ENCODE data around the gene RNF213.

The RNF213 gene

DNA sequence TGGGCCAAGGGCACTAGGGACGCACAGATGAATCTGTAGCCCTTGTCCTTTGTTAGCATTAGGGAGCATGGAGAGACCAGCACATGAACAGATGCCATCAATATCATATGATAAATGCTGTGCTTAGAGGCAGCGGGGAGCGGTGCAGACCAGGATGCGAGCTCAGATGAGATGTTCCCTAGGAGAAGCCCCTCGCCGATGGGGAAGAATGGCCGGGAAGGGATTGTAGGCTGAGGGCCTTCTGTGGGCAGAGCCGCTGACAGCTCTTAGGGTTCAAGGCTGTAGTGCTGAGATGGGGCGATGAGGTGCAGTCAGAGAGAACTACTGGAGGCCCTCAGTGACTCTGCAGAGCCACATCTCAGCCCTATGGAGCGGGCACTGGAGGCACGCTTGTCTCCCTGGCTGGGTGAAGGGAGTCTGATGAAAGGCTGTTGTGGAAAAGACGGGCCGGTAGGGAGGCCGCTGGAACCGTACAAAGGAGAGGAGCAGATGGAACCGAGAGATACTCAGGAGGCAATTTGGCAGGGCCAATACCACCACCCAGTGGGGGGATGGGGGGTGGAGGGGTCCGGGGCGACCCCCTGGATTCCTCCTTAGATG lies 88.0 kb downstream of the RNF213 start:
- DNase-seq (ENCODE audit: low read depth in 2 of 2), result no peak

DNA sequence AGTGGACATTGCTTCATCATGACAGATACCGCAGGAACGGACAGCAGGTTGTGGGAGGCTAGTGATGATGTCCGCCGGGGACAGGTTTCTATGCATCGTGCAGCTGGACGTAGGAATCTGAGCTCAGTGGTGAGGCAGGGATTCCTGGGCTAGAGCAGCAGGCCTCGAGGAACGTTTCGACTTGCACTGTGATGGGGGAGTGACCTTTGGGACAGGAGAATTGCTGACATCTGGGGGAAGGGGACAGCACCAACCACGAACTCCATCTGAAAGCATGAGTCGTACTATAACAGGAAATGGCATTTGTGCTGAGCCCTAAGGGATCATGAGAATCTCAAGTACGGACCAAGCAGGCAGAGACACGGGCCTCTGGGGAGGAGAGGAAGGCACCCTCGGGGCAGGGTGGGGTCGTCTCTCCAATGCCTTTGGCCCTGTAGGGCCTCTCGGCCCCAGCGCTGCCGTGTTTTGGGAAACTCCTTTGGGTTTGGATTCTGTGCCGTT lies 88.5 kb downstream of the RNF213 start:
- no peak for DNase-seq (ENCODE audit: low read depth in 2 of 2)

DNA sequence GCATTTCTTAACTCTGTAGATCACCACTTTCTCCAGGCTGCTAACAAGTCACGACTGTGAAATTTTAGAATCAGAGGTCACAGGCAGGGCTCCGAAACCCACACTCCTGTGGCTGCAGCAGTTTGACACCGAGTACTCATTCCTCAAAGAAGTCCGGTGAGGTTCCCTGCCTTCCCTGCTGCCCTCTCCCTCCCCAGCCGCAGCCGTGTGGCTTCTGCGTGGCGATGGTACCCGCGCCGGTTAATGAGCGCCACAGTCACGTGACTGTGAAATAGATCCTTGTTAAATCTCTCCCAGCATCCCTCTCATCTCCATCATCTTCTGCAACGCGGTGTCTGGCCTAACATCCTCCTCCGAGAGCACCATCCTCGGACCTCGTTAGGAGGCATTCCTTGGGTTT lies 89.1 kb downstream of the RNF213 start:
- DNase-seq (ENCODE audit: low read depth in 2 of 2), result no peak

DNA sequence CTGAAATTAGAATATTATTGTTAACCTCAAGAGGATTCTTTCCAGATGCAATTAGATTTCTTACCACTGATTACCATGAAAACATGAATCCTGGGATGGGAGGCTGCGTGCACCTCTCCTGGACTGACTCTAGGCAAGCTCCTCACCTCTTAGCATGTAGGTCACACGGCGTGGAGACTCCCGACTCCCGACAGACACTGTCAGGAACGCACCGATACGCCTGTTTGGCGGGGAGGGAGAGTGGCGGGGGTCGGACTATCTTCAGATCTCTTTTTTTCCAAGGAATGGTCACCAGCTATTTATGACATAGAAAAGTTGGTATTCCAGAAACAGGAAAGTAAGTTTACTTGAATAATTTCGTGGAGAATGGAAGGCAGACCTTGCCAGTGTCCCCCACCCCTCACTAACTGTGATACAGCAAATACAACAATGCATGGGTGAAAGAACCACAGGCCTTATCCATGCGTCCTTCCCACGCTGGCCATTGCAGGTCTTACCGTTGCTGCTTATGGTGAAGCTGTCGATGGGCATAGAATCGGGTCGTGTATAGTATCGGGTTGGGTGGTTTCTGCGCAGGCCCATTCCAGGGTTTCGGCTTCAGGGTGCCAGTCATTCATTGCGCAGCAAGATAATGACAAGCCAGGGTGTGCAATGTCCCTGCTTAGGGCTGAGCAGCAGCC lies 91.7 kb downstream of the RNF213 start:
- no peak for DNase-seq (ENCODE audit: low read depth in 2 of 2)

DNA sequence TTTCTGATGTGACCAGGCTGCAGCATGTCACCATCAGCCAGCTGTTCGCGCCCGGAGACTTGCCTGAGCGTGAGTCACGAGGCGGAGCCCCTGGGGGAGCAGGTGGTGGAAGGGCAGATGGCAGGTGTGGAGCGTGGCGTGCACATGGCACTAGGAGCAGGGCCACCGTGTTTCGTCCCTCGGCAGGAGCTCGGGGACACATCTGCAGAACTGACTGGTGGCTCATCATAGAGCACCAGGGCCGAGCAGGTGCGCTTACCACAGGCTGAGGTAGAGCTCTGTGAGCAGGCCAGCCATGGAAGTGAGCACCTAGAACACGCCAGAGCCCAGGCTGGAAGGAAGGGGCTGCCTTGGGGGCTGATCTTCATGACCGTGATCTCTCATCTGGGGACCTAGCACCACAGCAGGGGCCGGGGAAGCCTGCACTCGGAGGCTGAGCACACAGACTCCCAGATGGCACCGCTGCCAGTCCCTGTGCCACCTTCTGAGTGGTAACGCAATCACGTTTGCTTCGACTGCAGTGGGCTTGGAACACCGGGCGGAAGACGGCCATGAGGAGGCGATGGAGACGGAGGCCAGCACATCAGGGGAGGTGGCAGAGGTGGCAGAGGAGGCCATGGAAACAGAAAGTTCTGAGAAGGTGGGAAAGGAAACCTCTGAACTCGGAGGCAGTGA lies 92.5 kb downstream of the RNF213 start:
- no peak for DNase-seq (ENCODE audit: low read depth in 2 of 2)

DNA sequence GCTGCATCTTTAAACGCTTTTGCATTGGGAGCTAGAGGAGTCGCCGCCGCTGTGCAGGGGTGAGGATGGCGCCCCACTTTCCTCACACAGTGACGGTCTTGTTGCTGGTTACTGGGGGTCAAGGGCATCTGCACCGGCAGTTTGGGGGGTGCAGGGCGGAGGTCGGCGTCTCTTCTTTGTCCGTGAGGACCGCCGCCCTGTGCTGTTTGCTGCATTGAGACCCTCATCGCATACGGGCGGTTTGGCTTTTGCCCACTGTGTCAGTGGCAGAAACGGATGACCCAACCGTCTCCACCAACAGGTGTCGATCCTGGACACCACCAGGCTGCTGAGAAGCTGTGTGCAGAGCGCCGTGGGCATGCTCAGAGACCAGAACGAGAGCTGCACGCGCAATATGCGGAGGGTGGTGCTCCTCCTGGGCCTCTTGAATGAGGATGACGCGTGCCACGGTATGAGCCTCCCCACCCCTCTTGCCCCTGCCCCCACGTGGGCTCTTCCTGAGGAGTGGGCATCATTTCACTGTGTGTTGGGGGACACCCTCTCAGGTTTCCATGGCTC lies 93.1 kb downstream of the RNF213 start:
- no peak for DNase-seq (ENCODE audit: low read depth in 2 of 2)

DNA sequence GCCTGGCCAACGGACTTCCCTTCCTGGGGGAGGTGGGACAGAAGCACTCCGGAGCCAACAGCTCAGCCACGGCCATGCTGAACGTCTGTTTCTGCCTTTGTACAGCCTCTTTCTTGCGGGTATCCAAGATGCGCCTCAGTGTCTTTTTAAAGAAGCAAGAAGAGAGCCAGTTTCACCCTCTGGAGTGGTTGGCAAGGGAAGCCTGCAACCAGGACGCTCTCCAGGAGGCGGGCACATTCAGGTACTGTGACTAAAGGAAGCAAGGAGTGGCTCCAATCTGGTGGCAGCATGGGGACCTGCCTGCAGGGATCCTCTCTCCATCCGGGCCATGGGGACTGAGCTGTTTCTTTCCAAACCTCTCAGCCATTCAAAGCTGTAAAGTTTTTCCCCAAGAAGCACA lies 93.7 kb downstream of the RNF213 start:
- no peak for DNase-seq (ENCODE audit: low read depth in 2 of 2)

DNA sequence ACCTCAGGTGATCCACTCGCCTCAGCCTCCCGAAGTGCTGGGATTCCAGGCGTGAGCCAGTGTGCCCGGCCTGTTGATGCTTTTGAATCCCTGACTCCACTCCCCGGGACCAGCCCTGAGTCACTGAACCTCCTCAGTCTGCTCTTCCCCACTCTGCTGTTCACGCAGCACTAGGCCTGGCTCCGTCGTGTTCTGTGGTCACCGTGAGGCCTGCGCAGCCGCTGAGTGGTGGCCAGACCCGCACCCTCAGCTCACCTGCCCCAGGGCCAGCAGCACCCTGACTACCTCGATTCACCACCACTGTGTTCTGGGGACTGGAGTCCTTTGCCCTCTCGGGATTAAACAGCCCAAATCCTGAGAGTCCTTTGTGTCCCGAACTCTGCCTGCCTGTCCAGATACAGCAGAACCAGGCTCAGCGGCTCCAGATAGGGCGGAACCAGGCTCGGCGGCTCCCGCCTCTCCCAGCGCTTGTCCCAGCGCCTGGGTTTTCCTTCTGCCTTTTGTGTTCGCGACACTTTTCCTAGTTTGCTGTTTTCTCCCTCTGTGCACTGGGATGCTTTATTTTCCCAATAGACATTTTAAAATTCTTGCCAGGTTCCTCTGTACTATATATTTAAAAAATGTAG lies 95.7 kb downstream of the RNF213 start:
- no peak for DNase-seq (ENCODE audit: low read depth in 2 of 2)

DNA sequence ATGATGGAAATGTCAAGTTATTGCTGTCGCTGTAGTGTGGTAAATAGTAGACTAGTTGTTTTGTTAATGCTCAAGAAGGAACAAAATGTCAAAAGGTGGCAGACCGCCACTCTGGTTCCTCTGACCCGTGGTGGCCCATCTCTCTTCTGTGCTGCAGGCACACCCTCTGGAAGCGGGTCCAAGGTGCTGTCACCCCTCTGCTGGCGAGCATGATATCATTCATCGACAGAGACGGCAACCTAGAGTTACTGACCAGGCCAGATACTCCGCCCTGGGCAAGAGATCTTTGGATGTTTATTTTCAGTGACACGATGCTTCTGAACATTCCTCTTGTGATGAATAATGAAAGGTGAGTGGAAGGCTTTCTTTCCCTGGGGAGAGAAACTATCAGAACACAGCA lies 97.5 kb downstream of the RNF213 start:
- no peak for DNase-seq (ENCODE audit: low read depth in 2 of 2)

DNA sequence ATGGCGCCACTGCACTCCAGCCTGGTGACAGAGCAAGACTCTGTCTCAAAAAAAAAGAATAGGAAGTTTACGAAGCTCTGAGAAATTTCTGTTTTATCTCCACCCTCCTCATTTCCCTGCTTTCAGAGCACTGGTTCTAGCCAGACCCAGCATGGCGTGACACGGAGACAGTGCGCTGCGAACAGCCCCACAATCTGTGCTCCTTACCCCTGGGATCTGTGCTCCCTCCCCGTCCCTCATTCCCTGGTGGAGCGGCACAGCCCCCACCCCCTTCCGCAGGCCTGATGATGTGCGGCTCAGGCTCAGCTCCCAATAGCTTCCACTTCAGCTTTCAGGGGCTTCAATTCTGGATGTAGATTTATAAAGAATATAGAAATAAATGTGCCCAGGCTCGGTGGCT lies 98.2 kb downstream of the RNF213 start:
- DNase-seq (ENCODE audit: low read depth in 2 of 2), result no peak

DNA sequence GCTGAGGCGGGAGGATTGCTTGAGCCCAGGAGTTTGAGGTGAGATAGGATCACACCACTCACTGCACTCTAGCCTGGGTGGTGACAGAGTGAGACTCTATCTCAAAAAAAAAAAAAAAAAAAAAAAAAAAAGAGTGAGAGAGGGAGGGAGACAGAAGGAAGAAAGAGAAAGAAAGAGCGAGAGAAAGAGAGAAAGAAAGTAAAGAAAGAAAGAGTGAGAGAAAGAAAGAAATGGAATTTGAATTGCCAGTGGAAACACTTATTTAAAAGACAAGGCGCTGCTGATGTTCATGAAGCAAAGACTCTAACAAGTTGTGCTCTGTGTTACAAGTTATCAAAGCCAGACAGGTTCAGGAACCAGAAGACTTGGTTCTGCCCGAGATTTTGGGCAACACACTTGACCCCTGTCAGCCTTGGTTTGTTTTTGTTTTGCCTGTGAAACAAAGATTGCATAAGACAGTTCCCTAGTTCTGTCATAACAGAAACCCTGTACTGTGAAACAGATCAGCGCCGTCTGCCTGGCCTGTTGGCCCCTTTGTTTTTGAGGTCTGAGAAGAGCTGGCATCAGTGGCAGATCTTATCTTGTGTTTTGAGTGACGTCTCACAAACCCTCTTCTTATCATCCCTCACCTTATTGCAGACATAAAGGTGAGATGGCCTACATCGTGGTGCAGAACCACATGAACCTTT lies 98.9 kb downstream of the RNF213 start:
- no peak for DNase-seq (ENCODE audit: low read depth in 2 of 2)

DNA sequence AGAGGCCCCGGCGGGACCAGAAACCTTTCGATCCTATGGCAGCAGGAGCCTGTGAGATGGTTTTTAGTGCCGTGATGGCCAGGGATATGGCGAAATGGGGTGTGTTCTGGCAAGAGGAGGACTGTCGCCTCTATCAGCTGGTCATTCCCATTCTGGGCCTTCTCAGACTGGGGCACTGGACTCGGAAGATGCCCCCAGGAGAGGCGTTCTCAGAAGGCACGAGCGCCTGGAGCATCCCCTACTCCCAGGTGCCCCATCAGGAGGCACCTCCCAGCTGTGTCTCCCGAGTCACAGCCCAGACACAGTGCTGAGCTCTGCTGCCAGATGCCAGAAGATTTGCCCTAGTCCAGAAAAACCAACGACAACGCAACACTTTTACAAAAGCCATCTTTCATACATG lies 99.7 kb downstream of the RNF213 start:
- DNase-seq (ENCODE audit: low read depth in 2 of 2), result no peak

DNA sequence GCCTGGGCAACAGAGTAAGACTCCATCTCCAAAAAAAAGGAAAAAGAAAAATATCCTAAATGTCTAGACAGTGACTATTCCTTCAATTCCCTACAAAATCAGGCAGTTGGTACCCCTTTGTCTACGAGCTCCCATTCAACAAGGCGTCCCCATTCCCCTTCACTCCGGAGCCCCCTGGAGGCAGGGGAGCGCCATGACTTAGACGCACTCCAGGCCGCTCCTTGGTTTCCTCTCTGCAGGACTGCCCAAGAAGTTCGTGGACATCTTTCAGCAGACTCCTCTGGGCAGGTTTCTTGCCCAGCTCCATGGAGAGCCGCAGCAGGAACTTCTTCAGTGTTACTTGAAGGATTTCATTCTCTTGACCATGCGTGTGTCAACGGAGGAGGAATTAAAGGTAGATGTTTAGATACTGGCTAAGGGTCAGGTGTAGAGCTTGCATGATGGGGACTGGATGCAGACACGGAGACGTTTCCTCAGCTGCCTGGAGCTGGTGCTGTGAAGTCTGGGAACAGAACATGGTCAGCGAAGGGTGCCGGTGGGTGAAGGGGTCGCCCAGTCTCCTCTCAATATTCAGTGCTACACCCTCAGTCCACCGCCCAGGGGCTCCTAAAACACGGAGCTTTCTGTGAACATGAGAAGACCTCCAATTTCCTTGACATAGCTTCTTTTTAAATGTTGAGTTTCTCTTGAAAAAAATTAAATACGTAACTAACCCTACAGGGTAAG lies 101.0 kb downstream of the RNF213 start:
- DNase-seq (ENCODE audit: low read depth in 2 of 2), result no peak

DNA sequence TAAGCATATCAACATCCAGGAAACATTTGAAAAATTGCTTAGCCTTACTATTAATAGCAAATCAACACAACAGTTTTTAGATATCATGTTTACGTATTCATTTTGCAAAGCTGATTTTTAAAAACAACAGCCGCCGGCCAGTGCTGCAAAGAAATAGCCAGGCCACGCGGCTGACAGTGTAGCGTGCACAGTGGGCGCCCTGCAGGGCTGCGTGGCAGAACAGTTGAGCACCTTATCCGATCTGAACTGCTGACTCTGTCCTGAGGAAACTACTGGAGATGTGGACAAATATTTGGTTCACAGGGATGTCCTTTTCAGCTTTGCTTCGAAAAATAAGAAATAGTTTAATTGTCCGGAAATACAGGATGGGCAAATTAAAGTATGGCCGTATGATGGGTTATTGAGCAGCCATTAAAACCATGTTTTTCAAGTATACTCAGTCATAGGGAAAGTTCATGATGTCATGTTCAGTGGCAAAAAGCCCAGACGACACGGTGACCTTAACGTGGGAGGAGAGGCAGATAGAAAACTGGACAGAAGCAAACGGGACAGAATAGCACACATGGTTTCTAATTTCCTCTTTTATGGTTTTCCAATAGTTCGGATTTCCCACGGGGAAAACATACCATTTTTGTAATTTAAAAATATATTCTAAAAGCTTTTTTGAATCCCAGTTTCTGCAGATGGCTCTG lies 101.9 kb downstream of the RNF213 start:
- DNase-seq (ENCODE audit: low read depth in 2 of 2), result no peak

DNA sequence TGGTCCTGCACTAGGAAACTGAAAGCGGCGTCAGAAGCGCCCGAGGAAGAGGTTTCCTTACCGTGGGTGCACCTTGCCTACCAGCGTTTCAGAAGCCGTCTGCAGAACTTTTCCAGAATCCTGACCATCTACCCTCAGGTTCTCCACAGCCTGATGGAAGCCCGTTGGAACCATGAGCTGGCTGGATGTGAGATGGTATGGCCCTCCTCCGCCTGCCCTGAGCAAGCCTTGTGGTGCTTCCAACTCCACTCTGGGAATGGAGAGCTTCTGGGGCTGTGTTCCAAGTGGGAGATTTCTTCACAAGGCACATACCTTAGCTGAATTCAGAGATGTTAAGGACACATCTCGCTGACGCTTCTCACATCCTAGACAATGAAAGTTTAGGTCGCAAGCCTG lies 102.5 kb downstream of the RNF213 start:
- DNase-seq (ENCODE audit: low read depth in 2 of 2), result no peak

DNA sequence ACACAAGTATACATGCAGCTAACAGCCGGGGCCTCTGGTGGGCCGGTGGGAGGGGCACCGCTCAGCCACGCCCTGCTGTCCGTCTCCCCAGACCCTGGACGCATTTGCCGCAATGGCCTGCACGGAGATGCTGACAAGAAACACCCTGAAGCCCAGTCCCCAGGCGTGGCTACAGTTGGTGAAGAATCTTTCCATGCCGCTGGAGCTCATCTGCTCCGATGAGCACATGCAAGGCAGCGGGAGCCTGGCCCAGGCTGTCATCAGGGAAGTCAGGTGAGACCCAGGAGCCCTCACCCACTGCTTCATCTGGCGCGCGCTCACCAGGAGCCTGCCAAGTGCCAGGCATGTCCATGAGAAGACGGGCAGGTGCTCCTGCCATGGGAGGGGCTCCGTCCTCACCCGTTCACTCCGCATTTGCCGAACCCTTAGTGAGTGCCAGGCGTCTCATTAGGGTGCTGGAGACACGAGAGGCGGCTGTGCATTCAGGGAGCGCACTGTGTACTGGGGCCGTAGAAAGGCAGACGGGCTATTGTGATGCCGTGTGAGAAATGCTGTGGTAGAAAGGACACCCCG lies 103.0 kb downstream of the RNF213 start:
- DNase-seq (ENCODE audit: low read depth in 2 of 2), result no peak

DNA sequence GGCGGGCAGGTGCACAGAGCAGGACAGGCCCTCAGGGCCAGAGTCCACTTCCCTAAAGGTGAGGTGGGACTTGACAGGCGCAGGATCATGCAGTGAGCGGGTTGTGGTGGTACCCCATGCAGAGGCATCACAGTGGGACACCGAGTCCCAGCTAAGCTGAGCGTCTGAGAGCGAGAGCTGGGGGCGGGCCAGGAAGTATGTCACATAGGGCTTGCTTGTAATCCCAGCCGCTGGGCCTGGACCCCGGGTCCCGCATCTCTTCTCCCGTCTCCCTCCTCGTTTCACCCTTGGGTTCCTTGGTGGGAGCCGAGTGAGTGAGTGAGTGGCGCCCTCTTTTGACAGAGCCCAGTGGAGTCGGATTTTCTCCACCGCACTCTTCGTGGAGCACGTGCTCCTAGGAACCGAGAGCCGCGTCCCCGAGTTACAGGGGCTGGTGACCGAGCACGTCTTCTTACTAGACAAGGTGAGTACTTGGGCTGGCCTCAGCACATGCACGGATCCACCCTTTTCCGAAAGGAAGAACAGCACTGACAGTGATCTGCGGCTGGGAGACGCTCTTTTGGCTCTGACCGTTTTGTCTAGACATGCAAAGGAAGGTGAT lies 103.5 kb downstream of the RNF213 start:
- DNase-seq (ENCODE audit: low read depth in 2 of 2), result no peak

DNA sequence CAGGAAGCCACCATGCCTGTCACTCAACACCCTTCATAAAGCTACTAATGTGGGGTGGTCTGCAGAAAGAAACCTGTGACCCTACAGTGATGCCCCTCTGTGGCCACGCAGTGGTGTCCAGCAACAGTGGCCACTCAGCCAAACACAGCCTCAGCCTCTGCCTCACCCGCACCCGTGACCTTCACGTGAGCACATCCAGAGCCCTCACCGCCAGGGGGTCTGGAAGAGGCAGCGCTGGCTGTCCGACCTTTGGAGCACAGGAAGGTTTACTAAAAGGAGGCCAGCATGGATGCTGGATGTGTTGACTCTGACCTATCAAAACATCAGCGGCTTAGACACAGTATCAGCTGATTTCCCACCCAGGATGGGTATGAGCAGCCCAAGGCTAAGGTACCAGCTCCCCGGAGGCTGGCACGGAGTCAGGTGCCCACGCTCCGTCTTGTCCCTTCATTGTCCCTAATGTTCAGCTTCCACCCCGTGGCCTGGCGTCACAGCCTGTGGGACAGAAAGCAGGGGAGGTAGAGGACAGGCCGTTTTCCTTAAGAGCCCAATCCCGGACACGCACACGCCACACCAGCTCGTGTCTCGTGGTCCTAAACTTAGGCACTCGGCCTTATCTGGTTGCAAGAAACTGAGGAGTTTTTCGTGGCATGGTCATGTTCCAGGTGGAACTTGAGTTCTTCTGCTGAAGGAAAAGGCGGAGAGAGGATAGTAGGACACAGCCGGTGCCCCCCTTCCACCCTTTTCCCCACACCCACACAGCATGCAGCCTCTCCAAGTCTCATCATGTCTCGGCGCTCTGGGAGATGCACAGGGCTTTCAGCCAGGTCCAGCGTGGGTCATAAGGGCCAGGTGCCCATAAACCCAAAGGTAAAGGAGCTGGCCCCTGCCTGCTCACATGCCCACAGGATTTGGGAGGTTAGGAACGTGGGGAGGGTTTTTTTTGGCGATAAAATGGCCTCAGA lies 104.6 kb downstream of the RNF213 start:
- DNase-seq (ENCODE audit: low read depth in 2 of 2), result no peak

DNA sequence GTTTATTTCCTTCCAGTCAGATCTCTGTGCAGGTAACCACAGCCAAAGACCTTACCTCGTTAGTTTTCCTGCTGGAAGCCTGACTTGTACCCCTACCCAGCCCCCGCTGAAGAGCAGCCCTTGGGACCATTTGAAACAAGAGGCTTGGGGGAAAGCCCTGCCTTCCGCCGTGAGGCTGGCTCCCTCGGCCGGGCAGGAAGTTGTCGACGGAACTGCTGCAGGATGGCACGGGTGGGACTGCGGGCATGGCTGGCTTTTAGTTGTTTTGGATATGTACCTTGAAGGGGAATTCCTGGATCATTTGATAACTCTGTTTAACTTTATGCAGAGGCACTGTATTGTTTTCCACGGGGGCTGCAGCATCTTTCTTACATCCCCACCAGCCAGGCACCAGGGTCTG lies 105.3 kb downstream of the RNF213 start:
- no peak for DNase-seq (ENCODE audit: low read depth in 2 of 2)

All from stimulated activated CD8-positive, alpha-beta memory T cell treated with anti-CD3 and anti-CD28 coated beads, Interleukin-7, amount 100 ng/mL, for 1 hour (primary cell).